Islet precursor cell (in vitro differentiated cells): Measurements from ENCODE around the gene YIPF3.
"Not testable (repeated sequence)": the region's sequence is repeated elsewhere in the genome, so short reads cannot be mapped to it uniquely, and the experiment has no call there.

ENCODE experiments used
- DNase-seq: peaks from one replicate; pipeline ENCODE4 v3.0.0-alpha.2; 2018

Gene YIPF3

GRCh38 chr6:43509142-43509983 lies 7.4 kb downstream of the YIPF3 start:
- no peak for DNase-seq

GRCh38 chr6:43508481-43509141 lies 8.1 kb downstream of the YIPF3 start:
- DNase-seq = no peak

- DNase-seq = peak; percentile 90
Observed at GRCh38 chr6:43506667-43507471, 9.9 kb downstream of the YIPF3 start.

GRCh38 chr6:43506171-43506570 lies 10.6 kb downstream of the YIPF3 start:
- no peak for DNase-seq

- DNase-seq = no peak
Observed at GRCh38 chr6:43505718-43506117, 11.0 kb downstream of the YIPF3 start.

- DNase-seq = no peak
Observed at GRCh38 chr6:43504756-43505593, 11.8 kb downstream of the YIPF3 start.

GRCh38 chr6:43503443-43503842 lies 13.3 kb downstream of the YIPF3 start:
- no peak for DNase-seq

- no peak for DNase-seq
Observed at GRCh38 chr6:43502666-43503065, 14.1 kb downstream of the YIPF3 start.

GRCh38 chr6:43500921-43501320 lies 15.8 kb downstream of the YIPF3 start:
- no peak for DNase-seq

GRCh38 chr6:43499028-43499815 lies 17.5 kb downstream of the YIPF3 start:
- no peak for DNase-seq

GRCh38 chr6:43498291-43498690 lies 18.4 kb downstream of the YIPF3 start:
- DNase-seq = not testable (repeated sequence)

- DNase-seq = no peak
Observed at GRCh38 chr6:43497689-43498088, 19.0 kb downstream of the YIPF3 start.

GRCh38 chr6:43497129-43497396 lies 19.7 kb downstream of the YIPF3 start:
- DNase-seq = no peak

- peak; percentile 90 for DNase-seq
Observed at GRCh38 chr6:43496370-43497128, 20.2 kb downstream of the YIPF3 start.

GRCh38 chr6:43495409-43495941 lies 21.3 kb downstream of the YIPF3 start:
- peak; percentile 72 for DNase-seq

- DNase-seq = no peak
Observed at GRCh38 chr6:43494766-43495165, 22.0 kb downstream of the YIPF3 start.

GRCh38 chr6:43494321-43494720 lies 22.4 kb downstream of the YIPF3 start:
- DNase-seq = peak; percentile 77

- DNase-seq = peak; percentile 52
Observed at GRCh38 chr6:43493833-43494232, 22.9 kb downstream of the YIPF3 start.

- DNase-seq = no peak
Observed at GRCh38 chr6:43493230-43493629, 23.5 kb downstream of the YIPF3 start.

GRCh38 chr6:43492673-43493072 lies 24.1 kb downstream of the YIPF3 start:
- DNase-seq = no peak
